ENCODE data around the gene IP6K1.

Gene IP6K1

DNA sequence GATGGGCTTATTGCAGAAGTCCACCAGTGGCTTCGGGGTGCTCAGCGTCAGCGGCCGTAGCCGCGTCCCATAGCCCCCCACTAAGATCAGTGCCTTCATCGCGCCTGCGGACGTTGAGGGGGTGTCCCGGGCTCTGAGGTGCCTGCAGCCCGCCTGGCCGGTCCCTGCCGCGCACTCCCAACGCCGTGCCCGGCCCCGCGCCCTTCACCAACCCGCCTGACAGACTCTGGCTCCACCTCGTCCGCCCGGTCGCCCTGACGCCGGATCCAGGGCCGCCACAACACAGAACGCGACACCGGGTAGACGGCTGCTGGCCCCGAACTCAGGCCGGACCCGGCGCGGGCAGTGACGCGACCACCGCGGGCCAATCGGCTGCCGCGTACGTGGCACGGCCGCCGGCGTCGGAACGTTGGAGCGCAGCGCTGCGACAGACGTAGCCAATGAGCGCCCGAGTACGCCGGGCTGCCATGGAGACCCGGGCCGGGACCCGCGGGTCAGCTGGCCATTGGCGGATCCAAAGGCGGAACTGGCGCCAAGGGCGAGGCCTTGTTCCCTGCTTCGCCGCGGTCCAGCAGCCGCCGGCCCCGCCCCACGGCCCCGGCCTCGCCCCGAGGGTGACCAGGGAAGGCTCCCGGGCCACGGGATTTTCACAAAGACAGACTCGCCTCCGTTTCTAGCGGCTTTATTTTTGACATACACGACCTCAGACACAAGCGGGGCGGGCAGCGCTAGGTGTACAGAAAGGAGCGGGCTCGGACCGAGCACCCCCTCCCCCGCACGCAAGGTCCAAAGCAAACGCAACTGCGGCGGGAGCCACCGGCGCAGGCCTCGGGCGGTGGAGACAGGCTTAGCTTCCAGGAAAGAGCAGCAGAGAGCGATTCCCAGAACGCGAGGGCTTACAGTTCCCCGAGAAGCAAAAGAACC is 62.5 kb downstream of the IP6K1 start, which contains the start of gene GMPPB:
Gene GMPPB, minus strand, starts transcription at position 324 of the 924 bp plus-strand sequence. Its CDS starts 225 bp downstream, at position 99.
- H3K27ac ChIP-seq: peak within 1 kb of the TSS; percentile 94
- TF ChIP-seq ZFX (IDR thresholded peaks at IDR 0.05): peak; percentile 64; the same call in 1 of the 2 replicates
- TF ChIP-seq, protein P1, sequence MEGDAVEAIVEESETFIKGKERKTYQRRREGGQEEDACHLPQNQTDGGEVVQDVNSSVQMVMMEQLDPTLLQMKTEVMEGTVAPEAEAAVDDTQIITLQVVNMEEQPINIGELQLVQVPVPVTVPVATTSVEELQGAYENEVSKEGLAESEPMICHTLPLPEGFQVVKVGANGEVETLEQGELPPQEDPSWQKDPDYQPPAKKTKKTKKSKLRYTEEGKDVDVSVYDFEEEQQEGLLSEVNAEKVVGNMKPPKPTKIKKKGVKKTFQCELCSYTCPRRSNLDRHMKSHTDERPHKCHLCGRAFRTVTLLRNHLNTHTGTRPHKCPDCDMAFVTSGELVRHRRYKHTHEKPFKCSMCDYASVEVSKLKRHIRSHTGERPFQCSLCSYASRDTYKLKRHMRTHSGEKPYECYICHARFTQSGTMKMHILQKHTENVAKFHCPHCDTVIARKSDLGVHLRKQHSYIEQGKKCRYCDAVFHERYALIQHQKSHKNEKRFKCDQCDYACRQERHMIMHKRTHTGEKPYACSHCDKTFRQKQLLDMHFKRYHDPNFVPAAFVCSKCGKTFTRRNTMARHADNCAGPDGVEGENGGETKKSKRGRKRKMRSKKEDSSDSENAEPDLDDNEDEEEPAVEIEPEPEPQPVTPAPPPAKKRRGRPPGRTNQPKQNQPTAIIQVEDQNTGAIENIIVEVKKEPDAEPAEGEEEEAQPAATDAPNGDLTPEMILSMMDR (conservative IDR thresholded peaks at IDR 0.05): no peak

DNA sequence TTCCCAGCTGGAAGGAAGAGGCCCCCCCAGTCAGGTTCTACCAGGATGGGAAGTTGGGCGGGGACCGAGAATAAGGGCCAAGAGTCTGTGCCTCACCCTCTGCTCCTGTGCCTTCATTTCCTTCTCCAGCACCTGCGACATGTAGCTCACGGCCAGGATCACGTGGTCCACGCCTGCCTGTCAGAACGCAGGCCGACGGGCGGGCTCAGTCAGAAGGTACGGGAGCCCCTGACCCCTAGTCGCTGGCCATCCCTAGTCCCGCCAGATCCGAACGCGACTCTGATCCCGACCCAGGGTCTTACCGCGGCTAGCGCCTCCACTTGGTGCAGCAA is 63.1 kb downstream of the IP6K1 start:
- peak overlapping the region; percentile 94 for H3K27ac ChIP-seq
- TF ChIP-seq, protein P1 (conservative IDR thresholded peaks at IDR 0.05): no peak
- no peak for TF ChIP-seq ZFX (IDR thresholded peaks at IDR 0.05)

DNA sequence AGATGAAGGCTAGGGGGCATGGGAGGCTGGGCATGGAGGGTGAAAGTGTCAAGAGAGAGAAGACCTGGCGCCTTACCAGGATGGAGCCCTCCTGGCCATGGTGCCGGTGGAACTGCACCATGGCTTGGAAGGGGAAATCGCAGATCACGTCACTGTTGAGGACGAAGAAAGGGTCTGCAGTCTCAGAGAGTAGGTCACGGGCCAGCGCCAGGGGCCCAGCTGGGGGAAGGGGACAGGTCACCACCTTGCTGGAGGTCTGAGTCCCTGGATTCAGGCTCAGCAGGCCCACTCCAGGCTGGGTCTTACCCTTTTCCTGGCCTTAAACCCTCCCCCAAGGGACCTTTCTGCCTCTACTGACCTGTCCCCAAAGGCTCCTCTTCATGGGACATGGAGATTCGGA is 63.4 kb downstream of the IP6K1 start:
- peak overlapping the region; percentile 94 for H3K27ac ChIP-seq

DNA sequence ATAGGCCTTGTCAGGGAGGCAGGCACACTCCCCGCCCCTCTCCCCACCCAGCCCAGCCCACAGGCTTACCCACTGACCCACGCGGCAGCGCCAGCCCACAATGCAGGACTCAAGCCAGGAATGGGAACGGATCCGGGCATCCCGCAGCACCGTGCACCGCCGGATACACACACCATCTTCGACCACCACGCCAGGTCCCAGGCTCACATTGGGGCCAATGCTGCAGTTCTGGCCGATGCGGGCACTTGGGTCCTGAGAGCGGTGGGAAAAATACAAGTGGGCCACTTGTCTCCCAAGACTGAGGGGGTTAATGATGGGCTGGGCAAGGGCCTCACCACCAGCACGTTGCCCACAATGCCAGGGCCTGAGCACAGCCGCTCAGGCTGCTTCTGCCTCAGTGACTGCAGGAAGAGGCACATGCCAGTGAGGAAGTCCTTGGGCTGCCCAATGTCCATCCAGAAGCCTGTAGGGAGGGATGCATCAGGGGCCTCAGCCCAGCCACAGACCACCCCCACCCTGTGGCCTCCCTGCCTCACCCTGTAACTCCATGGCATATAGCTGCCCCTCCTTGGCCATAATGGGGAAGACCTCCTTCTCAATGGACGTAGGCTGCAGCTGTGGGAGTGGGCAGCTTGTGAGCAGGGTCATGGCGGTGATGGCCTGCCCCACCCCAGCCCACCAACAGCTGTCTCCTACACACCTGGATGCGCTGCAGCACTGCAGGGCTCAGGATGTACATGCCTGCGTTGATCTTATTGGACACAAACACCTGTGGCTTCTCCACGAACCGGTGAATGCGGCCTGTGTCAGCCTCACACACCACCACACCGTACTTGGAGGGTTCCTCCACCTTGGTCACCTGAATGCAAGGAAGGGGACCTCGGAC is 64.2 kb downstream of the IP6K1 start:
- TF ChIP-seq, protein P1 (conservative IDR thresholded peaks at IDR 0.05): no peak
- no peak for TF ChIP-seq ZFX (IDR thresholded peaks at IDR 0.05)
- peak overlapping the region; percentile 94 for H3K27ac ChIP-seq

More for the DNA sequence above, 63.4 kb downstream of the IP6K1 start:
- TF ChIP-seq, protein P1 (conservative IDR thresholded peaks at IDR 0.05): no peak
- TF ChIP-seq ZFX (IDR thresholded peaks at IDR 0.05): no peak

DNA sequence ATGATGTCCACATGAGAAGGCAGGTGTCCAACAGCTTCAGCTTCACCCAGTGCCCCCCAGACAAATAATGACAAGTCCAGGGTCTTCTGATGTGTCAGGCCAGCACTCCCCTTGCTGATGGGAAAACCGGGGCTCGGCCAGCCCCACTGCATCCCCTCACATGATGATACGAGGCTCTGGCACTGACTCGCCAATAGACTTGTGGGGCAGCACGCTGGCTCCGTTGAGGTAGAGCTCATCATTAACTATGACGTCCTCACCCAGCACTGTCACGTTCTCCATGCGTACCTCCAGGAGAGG is 64.8 kb downstream of the IP6K1 start:
- no peak for TF ChIP-seq ZFX (IDR thresholded peaks at IDR 0.05)
- TF ChIP-seq, protein P1 (conservative IDR thresholded peaks at IDR 0.05): no peak
- no peak overlapping the region for H3K27ac ChIP-seq

DNA sequence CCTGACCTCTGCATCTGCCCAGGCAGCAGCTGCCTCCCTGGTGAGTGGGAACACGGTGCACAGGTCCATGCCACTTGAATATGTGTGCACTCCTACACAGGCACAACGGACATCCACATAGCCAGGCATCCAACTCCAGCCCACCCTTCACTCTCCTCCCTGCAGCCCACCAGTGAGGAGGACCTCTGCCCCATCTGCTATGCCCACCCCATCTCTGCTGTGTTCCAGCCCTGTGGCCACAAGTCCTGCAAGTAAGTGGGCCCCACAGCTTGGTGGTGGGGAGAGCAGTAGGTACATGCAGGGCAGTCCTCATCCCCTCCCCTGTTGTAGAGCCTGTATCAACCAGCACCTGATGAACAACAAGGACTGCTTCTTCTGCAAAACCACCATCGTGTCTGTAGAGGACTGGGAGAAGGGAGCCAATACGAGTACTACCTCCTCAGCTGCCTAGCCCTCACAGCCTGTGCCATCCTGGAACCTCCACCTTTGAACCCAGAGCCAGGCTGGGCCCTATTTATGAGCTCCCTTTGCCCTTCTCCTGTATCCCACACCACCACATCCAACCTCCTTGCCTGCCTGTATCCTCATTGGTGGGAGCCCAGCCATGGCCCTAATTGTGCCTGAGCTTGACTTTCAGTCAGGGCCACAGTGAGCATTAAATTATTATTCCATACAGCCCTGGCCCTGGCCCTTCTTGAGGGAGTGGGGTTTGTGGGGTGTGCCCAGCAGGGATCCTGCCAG is 65.3 kb downstream of the IP6K1 start:
- H3K27ac ChIP-seq: no peak overlapping the region; the same call in 1 of the 2 replicates
- no peak for TF ChIP-seq ZFX (IDR thresholded peaks at IDR 0.05)

DNA sequence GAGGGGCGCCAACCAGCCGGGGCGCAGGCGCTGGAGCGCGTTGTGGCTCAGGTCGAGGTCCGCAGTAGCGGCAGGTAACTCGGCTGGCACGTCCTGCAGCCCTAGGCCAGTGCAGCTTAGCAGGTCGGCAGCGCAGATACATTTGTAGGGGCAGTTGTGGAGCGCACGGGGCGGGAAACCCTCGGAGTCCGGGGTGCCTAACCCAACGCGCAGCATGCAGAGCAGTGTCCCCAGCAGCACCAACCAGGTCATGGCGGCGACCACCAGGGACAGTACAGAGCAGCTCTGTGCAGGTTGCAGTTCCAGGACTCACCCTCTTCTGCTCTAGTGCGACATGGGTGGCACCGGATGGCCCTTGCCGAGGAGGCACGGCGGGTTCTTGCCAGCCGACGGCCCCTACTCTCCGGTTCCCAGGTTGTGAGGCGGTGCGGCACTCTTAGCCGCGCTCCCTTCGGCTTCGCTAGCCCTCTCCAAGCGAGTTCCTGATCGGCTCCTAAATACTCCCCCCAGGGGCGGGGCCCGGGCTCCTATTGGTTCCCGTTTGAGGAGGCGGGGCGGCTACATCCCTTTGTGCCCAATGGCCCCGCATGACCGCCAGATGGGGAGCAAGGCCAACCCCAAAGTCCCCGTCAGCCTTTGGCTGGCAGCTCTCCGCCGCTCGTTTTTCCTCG is 67.0 kb downstream of the IP6K1 start, which contains the start of gene AMIGO3:
Gene AMIGO3, minus strand, starts transcription at position 471 of the 671 bp plus-strand sequence. Its CDS starts 219 bp downstream, at position 252.
- peak within 1 kb of the TSS; percentile 42 for H3K27ac ChIP-seq
- TF ChIP-seq, protein P1 (conservative IDR thresholded peaks at IDR 0.05): no peak; the same call in 1 of the 2 replicates
- no peak for TF ChIP-seq ZFX (IDR thresholded peaks at IDR 0.05)
